DOHH2 (cell line): Measurements from ENCODE around the gene CD164L2.

Experiments
- CTCF ChIP-seq: fragments of 200-600 bp; sonication (generic); IDR thresholded peaks from one replicate; pipeline ENCODE4 v1.5.1; 2014; ENCODE audit warnings: antibody characterized with exemption, mild to moderate bottlenecking, low read depth, low read length; ENCODE audit not compliant: poor library complexity, severe bottlenecking
- EZH2phosphoT487 ChIP-seq: fragments of 200-600 bp; sonication (generic); IDR thresholded peaks from 2 replicates; pipeline ENCODE4 v1.6.1; 2017; ENCODE audit warnings: borderline replicate concordance, mild to moderate bottlenecking, antibody characterized with exemption, low read length, moderate library complexity, mixed read lengths

- no peak for TF ChIP-seq CTCF
- no peak for TF ChIP-seq EZH2phosphoT487
Measured at GRCh38 chr1:27346991-27347624, 36.0 kb downstream of the CD164L2 start.
